GM18873 (cell line): Measurements from ENCODE around the gene NKX1-1.

Source experiments
- ATAC-seq: cut with Tn5 transposase; IDR thresholded peaks from one replicate; pipeline ENCODE4 v1.9.1; 2021; ENCODE audit warnings: mild to moderate bottlenecking, moderate library complexity, moderate number of reproducible peaks; ENCODE audit not compliant: unreplicated experiment, low FRiP score

NKX1-1 gene

DNA sequence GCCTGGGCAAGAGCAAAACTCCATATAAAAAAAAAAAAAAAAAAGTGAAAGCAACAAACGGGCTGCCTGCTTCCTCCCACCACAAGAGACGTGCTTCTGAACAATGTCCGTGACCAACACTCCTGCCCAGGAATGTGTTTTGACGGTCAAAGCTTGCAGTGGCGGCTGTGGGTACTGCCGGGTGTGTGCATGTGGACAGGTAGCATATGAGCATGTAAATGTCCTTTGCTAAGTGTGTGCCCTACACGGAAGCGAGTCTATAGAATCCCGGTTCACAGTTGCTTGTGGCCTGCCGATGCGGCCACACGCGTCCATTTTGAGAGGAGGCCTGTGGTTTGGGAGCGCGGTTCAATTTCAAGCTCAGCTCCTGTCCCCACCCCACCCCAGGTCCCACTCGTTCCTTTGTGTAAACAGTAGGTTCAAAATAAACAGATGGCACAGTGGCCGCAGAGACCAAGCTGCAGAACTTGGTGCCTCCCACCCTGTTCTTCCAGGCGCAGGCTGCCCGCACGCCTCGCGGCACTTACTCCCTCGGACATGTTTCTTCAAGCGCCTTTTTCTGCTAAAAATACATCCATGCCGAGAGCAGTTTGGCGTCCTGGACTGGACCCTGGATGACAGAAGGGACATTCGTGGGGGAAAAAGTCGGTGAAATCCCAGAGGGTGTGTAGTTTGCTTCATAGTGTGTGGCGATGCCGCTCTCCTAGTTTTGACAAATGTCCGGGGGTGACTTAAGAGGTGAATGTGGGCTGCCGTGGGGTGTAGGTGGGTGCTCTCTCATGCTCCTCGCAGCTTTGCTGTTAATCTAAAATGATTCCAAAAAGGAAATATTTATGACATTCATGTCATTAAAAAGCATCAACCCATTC lies 11.5 kb upstream of the NKX1-1 start:
- ATAC-seq = no peak

DNA sequence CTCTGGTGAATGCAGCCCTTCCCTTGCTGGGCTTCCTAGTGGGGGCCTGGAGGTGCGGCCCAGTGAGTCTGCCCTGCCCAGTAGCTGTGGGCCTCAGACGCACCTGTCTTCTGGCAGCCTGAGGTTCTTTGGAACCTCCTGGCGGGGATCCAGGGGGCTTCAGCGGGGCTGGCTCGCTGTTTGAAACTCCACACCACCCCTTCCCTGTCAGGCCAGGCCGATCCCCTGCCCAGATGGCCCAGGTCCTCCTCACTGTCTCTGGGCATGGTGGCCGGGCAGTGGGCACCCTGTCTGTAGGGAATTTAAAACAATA lies 10.7 kb upstream of the NKX1-1 start:
- ATAC-seq = no peak

DNA sequence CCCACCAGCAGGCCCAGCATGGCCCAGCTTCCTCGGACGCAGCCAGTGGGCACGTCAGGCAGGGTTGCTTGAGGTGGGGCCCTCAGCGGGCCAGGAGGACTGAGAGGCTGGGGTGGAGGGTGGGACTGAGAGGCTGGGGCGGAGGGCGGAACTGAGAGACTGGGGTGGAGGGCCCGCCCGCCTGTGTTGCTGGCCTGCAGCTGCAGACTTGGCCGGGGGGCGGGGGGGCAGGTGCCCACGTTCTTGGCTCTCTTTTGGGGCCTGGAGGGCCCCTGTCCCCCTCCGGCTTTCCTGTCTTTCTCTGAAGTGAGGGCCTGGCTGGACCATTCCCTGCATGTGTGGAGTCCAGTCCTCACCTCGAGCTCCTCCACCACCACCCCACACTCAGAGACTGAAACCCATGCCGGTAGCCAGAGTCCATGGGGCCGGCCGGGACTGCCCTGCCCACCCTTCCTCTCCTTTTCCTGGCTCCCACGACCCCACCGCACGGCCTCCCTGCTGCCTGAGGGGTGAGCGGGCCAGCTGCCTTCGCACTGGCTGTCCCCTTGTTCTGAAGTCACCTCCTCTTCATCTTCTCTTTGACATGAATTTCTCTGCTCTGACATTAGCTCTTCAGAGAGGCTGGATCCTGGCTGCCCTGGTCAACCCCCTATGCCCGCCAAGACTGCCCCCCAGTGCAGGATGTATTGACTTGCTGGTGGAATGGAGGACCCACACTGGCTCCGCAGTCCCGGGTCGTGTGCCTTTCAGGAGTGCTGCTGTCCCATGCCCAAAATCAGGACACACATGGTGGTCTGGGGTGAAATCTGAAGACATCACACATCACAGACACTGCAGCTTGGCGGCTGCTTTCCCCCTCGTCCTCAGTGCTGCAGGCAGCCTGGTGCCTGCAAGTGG lies 10.1 kb upstream of the NKX1-1 start:
- no peak for ATAC-seq

DNA sequence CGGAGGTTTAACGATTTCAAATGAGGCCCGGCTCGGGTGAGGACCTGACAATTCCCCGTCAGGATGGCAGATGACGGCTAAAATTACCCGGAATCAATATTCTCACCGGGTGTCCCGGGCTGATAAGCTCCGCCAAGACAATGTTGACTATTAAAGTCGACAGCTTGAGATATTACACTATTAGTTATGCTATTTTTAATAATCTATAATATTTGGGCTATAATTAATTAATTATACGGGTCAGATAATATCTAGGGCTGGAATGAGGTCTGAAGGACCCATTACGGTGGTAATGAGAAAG lies 9.4 kb upstream of the NKX1-1 start:
- no peak for ATAC-seq

DNA sequence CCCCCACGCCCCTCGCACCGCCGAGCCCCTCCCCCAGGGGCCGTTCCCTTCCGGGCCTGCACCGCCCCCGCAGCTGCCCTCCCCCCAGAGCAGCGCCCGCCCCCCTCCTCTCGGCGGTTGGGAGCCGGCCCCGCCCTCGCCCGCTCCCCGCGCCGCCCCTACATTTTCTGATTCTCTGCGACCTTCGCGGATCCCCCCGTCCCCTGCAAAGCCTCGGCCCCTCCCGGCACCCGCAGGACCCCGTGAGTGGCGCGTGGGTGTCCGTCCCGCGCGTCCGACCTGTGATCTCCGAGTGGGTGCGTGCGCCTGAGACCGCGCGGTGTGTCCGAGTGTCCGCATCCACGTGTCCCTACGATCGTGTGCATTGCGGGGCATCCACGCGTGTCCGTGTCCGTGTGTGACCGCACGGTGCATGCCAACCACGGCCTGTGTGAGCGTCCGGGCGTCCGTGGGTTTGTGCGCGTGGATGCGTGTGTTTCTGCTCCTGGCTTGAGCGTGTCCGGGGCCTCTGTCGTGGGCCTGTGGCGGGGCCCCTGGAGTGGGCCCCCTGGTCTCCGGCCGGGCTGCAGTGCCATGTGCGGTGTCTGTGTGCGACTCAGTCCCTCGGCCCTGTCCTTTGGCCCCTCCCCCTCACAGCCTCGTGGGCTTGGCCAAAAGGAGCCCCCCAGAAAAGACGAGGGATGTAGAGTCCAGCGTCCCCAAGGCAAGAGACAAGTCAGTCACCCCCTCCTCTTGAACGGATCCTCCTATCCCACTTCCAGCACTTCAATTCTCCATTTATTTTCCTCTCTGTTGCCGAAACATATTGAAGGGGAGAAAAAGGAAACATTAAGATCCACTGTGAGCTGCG lies 8.8 kb upstream of the NKX1-1 start:
- ATAC-seq = no peak

DNA sequence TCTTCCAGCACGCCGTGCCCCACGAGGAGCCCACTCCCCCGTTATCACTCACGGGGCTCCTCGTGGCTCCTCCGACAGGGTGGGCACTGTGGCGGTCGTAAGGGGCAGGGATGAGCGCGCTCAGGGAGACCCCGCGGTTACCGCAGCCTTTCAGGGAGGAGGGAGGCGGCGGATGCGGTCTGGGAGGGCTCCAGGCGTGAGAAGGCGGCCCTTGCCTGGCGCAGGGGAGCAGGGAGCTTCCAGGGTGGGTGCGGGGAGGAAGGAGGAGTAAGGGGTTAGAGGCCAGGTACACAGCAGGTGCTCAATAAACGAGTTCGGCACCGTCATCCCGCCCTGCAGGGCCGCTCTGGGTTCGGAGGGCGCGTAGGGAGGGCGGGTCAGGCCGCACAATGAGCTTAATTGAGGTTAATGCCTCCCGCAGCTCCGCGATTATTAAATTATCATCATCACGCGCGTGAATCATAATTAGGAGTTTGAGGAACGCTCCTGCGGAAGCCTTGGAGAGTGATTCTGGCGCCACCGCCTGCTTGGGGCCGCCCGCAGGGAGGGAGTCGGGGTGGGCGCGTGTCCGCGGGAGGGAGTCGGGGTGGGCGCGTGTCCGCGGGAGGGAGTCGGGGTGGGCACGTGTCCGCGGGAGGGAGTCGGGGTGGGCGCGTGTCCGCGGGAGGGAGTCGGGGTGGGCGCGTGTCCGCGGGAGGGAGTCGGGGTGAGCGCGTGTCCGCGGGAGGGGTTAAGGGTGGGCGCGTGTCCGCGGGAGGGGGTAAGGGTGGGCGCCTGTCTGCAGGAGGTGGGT lies 7.6 kb upstream of the NKX1-1 start:
- ATAC-seq = no peak

DNA sequence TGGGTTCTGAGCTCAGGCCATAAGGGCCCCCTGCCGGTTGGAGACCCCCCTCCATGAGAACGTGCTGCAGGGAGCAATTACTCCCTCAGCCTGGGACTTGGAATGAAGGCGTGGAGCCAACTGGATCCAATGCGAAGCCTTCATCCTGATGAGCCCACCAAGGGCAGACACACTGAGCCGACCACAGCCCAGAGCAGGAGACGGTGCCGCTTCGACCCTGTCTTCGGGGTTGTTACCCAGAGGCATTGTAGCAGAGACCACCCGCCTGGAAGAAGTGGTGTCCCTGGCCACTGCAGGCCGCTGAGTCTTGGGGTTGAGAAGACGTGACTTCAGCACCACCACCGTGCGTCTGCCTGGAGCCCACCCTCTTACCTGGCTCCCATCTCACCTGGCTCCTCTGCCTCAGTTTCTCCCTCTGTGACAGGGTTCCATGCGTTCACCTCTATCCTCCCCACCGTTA lies 7.0 kb upstream of the NKX1-1 start:
- no peak for ATAC-seq

DNA sequence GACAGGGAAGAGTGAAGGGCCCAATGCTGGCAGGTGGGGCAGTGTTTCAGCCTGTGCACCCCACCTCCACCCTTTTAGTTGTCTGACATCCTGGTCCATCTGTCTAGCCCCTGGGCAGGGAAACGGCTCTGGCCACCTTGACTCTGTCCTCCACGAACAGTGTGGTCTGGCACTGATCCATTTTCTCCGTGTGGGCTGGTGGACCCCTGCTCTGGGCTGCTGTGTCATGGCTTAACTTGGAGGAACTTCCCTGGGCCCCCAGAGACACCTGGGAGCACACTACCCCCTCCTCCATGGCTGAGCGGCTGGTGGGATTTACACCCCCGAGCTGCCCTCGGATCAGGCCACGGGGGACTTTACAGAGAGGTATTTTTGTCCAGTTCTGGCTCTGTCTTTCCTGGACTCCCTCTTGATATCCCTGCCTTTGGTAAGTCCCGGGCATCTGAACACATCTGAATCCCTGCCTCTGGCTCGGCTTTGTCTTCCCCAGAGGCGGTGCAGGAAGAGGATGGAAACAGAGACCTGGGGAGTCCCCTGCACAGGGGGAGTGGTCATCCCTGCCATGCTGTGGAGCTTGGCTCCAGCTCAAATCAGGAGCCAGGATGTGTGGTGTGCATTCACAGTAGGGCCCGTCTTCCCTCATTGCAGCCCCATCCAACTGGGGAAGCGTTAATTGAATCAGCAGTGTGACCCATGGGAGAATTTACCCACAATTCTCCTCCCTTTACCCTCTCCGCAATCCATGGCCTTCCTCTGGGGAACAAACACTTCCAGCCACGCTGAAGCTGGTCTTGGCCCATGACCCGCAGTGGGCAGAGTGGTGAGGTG lies 6.3 kb upstream of the NKX1-1 start:
- no peak for ATAC-seq

DNA sequence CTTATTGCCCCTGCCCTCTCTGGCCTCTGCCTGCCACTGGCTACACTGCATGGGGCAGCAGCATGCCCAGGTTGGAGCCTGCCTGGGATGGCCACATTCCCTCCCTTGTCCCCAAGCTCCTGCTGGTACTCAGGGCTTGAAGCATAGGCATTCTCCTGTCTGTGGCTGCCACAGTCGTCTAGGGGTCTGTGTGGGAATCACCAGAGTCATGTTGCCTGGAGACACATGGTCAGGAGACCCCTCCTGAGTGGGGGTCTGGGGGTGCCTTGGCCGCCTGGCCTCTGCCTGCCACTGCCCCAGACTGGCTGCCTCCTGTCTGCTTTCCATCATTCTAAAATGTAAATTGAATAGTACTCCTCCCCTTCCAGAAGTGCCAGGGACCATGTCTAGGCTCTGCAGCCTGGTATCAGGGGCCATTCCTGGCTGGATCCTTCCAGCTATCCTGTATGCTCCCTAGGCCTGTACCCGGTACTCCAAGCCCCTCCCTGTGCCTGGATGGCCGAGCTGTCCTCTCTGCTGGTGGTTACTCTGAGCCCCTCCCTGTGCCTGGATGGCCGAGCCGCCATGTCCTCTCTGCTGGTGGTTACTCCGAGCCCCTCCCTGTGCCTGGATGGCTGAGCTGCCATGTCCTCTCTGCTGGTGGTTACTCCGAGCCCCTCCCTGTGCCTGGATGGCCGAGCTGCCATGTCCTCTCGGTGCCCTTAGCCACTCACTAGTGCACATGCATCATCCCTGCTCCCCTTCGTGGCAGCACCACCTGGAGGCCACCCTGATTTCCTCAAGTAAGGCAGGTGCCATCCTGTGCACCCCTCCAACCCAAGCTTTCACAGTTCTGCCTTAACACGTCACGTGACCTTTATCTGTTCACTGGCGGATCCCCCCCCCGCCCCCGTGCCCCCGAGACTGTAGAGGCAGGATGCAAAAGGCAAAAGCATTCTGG lies 5.5 kb upstream of the NKX1-1 start:
- ATAC-seq = no peak

DNA sequence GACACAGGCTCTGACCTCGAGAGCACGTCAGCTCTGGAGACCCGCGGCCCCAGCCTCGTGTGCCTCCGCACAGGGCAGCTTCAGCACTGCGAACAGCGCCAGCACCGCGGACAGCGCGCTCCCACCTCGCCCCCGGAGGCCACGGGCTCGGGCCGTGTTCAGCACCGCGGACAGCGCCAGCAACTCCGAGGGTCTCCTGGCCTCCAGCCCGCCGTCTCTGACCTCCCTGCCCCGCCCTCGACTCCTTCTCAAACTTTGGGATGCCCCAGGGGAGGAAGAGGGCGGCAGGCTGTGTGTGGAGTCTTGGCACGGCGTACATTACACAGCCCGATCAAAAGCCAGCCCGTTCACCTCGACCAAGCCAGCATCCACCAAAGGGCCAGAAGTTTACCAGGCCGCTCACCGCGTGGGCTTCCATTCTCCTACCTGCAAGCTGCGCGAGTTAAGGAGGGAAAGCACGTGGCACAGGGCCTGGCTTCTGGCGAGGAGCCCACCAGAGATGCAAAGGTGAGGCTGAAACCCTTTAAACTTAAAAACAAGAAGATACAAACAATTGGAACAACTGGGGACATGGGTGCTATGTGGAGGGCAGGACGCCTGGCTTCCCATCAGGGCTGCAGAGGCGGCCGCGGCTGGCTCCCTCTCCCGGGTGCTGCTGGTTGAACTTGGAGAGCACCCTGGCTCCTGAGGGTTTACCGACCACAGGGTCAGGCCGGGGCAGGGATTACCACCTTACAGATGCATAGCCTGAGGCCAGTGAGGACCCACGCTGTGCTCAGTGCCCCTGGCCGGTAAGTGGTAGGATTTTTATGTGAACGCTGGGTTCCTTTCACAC lies 4.5 kb upstream of the NKX1-1 start:
- no peak for ATAC-seq

DNA sequence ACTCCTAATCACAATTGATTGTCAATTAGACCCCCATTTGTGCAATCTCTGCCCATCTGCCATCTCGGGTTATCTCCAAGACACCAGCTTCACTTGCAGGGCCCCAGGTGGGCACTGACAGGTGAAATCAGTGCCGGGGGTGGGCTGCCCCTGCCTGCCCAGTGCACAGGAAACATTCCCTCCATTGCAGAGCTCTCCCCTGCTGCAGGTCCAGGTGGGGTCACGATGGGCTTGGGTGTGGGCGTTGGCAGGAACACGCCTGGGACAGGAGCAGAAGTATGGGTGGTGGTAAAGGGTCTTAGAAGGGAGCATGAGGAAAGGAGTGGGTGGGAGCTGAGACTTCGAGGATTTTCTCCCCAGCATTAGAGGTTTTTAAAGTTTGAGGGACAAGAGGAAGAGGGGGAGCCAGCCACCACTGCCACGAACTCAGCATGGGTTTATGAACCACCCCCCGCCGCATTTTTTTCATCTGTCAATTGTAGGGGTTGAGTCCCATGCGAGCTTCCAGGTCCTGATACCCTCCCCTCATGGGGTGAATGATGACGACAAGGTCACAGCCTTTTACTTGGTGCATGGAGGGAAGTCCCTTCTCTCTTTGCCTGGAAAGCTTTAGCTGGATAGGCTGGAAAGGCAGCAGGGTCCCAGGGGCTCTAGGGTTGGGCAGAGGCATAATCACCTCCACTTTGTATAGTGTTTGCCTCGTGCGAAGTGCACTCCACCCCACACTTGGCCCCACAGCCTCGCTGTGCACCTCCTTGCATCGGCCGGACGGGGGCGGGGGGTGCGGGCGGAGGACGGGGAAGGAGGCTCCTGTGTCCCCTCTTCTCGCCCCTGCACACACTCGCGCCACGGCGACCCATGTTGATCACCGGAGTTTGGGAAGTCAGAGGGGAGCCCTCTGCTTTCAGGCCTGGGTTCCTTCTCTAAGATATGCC lies 3.5 kb upstream of the NKX1-1 start:
- no peak for ATAC-seq

DNA sequence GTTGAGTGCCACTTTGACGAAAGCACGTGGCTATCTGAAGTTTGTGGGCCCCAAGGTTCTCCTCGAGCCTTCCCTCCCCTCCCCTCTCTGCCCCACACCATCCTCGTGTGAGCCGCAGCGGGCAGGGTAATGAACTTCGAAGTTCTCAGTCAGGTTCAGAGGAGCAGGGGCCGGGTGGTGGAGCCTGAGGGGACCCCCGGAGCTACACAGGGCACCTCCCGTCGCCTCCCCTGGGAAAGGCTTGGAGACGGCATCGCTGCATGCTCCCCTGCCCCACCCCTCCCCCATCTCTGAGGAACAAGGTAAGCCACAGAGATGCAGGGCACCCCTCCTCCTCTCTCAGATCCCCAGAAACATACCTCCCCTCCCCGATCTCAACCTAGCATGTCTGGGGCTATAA lies 2.8 kb upstream of the NKX1-1 start:
- ATAC-seq = no peak

DNA sequence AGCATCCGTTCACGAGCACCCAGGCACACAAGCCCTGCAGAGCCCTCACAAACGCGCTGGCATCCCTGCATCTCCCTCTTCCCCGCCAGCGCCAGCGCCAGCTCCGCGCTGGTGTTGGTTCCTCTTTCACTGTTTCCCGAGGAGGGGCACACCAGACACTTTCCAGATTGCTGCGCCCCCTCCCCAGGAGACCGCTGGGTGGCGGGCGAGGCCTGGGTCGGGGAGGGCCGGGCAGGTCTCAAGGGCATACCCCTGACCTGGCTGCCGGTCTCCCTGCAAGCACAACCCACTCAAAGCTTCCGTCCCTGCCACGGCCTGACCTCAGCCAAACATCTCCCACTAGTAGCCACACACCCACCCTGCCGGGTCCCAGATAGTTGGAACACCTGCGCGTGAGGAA lies 2.2 kb upstream of the NKX1-1 start:
- no peak for ATAC-seq

DNA sequence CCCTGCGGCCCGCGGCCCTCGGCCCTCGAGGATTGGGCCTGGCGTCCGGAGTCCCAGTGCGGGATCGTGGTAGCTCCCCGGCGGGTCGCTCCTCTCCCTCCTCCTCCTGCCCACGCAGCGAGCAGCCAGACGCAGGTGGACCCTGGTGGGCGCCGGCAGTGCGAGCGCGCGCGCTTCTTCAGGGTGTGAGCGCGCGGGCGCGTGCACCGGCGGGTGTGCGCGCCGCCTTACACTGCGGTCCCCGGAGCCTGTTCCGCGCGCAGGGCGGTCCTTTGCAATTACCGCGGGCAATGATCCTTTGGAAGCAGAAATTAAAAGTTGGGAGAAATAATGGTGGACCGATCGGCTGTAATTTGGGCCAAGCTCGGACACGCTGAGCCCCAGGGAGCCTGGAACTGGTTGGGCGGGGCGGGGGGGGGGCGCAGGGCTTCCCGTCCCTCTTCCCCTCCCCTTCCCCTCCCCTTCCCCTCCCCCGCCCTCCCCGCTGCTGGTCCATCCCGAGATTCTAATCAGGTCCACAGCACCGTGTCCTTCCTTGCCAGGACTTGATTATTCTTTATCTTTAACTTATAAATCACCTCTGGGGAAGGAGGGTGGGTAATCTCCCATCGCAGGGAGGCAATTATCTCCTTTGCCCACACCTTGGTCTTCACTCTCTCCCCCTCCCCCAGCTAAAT lies 1.6 kb upstream of the NKX1-1 start:
- ATAC-seq = no peak

DNA sequence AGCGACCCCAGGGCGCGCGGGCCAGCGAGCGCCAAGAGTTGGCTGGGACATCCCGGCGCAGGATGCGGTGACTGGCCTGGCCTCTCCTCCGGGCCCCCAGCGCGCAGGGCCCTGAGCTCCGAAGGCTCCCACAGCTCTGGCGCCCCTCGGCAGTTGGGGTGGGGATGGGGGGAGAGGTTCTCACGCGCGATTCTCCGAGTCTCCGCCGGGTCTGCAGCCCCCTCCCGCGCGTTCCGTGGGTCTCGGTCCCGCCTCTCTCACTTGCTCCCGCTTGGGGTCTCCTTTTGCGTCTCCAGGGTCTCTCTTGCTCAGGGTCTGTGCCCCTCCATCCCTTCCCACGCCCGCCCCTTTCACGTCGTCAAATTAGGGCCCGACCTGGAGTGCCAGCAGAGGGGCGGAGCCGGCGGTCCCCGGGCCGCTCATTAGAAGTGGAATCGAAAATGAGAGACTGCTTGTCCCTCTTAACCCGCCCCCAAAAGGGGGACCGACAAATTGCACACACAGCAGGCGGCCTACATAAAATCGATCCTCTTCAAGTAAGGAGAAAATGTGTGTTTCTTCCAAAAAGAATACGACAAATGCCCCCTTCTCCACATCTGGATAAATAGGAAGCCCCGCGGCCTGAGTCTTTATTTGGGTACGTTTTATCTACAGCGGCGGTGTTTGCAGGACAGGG lies 877 bp upstream of the NKX1-1 start:
- ATAC-seq = no peak
